ENCODE results near the gene SPATA31E1. TPM values are rescaled to one million over a fixed set of nuclear protein-coding genes. Genes with fewer than 3 reads are reported as not detected.

SPATA31E1 gene
- total and polyA plus RNA-seq, 10 of the 15 experiments (the other 5 are each of a cell fraction or from before 2014, with no cell fraction given), result not detected

- intact Hi-C loops (cut with micrococcal nuclease; ENCODE audit: unreplicated experiment) (no loop called here), in situ Hi-C loops (cut with MboI) (no loop called here)
- no peak overlapping the region for H3K4me2 ChIP-seq (ENCODE audit: control insufficient read depth, insufficient read depth)
- H3K79me2 ChIP-seq (ENCODE audit: control insufficient read depth, insufficient read depth, low read length), result no peaks in the 10 kb centered on the region
- no peaks in the 10 kb centered on the region for H3K27me3 ChIP-seq (replicated peaks in 1 of 2; ENCODE audit: control insufficient read depth in 2 of 2, insufficient read depth in 2 of 2, low read length in 1 of 2)
- no TSS peak for BruUV-seq (replicated peaks)
- FAIRE-seq, result no peak
- no peak overlapping the region for H3K4me3 ChIP-seq
- no peak overlapping the region for H3K27ac ChIP-seq (ENCODE audit: control insufficient read depth, insufficient read depth)
- SMC1A ChIA-PET (ENCODE audit: uncharacterized antibody, unreplicated experiment), result no interaction called here
- 20% methylated on average over 4 of the region's 4 CpGs for WGBS (ENCODE audit: insufficient coverage, insufficient replicate concordance, low lambda C conversion rate, missing lambda C conversion rate)
- CTCF ChIA-PET, result no interaction called here
- RAD21 ChIA-PET (ENCODE audit: unreplicated experiment), result no interaction called here
- no peaks in the 10 kb centered on the region for H3K4me1 ChIP-seq (ENCODE audit: control insufficient read depth, insufficient read depth, low read length)
- POLR2A ChIA-PET, result no interaction called here
- no peak for ATAC-seq
- H3K9ac ChIP-seq (ENCODE audit: control insufficient read depth, insufficient read depth, low read length), result no peak overlapping the region
- H2AFZ ChIP-seq (ENCODE audit: control insufficient read depth, low read depth, low read length), result no peak overlapping the region
- no peaks in the 10 kb centered on the region for H4K20me1 ChIP-seq (ENCODE audit: control insufficient read depth, insufficient read depth)
- no peaks in the 10 kb centered on the region for H3K9me3 ChIP-seq (replicated peaks; ENCODE audit: control insufficient read depth, insufficient read depth, low read length)
- DNase-seq (ENCODE audit: low read depth, low spot score), result no peak
- no peaks in the 10 kb centered on the region for H3K36me3 ChIP-seq (ENCODE audit: control insufficient read depth in 2 of 2, insufficient read depth in 2 of 2, low read length in 1 of 2)
- TF ChIP-seq RBBP5 (conservative IDR thresholded peaks at IDR 0.05), result no peak
- TF ChIP-seq BACH1 (IDR thresholded peaks at IDR 0.05; ENCODE audit: borderline replicate concordance), result no peak
- no peak for TF ChIP-seq CEBPZ (IDR thresholded peaks at IDR 0.05; ENCODE audit: low read depth, low read length)
- TF ChIP-seq IKZF2 (IDR thresholded peaks at IDR 0.05), result no peak
- TF ChIP-seq SIN3A (IDR thresholded peaks at IDR 0.05; ENCODE audit: low read depth, low read length), result no peak
- TF ChIP-seq ZNF217 (IDR thresholded peaks at IDR 0.05), result no peak
- no peak for TF ChIP-seq BCL3 (IDR thresholded peaks at IDR 0.05; ENCODE audit: borderline replicate concordance, insufficient read depth, low read depth, low read length, poor library complexity, severe bottlenecking)
- no peak for TF ChIP-seq TCF12 (IDR thresholded peaks at IDR 0.05; ENCODE audit: low read depth, low read length)
- no peak for TF ChIP-seq ATF7 (IDR thresholded peaks at IDR 0.05; ENCODE audit: low read depth)
- no peak for TF ChIP-seq SIX5 (IDR thresholded peaks at IDR 0.05; ENCODE audit: low read depth, low read length, severe bottlenecking)
- TF ChIP-seq NFYA (IDR thresholded peaks at IDR 0.05; ENCODE audit: borderline replicate concordance, low read depth, low read length), result no peak
- TF ChIP-seq ZZZ3 (IDR thresholded peaks at IDR 0.05; ENCODE audit: control insufficient read depth, insufficient read length, low read depth), result no peak
- TF ChIP-seq CTCF (IDR thresholded peaks at IDR 0.05 in 2 of 3, conservative IDR thresholded peaks at IDR 0.05 in 1 of 3; ENCODE audit: control insufficient read depth in 2 of 3, extremely low read depth in 1 of 3, insufficient read depth in 1 of 3, low read depth in 3 of 3, low read length in 3 of 3), result no peak
- TF ChIP-seq TCF7 (IDR thresholded peaks at IDR 0.05; ENCODE audit: borderline replicate concordance), result no peak
- no peak for TF ChIP-seq PRDM15 (CRISPR knock-in tag; IDR thresholded peaks at IDR 0.05)
- TF ChIP-seq PAX8 (IDR thresholded peaks at IDR 0.05), result no peak
These were observed 7.2 kb downstream of the SPATA31E1 start for GRCh38 chr9:87889882-87890252.

All from GM12878 (cell line).